IMR-90 (cell line): ENCODE results near the gene SLC25A21. TPM values are rescaled to one million over a fixed set of nuclear protein-coding genes. Genes with fewer than 3 reads are reported as not detected.

Experiments used
- ATAC-seq: fragments of 200-7000 bp; cut with Tn5 transposase; 2 replicates; pipeline ENCODE4 v1.9.1; 2020; ENCODE audit warnings: low read depth, mild to moderate bottlenecking, moderate library complexity
- BruUV-seq: library from RNA; stranded (reverse); fragments of 400-500 nt; replicated peaks from 2 replicates; lab custom pipeline; 2021; lab: Mats Ljungman, UMichigan
- CTCF ChIA-PET: fragments of 300-600 bp; formaldehyde crosslinking; extraction: SDS; loops from one replicate; lab custom pipeline; 2021; ENCODE audit warnings: antibody characterized with exemption; lab: Yijun Ruan, JAX
- POLR2A ChIA-PET: fragments of 300-600 bp; sonication (Branson Sonifier 250); formaldehyde crosslinking; loops from one replicate; lab custom pipeline; 2022; ENCODE audit warnings: antibody characterized with exemption; ENCODE audit not compliant: unreplicated experiment; lab: Charles Lee
- DNase-seq: peaks from one replicate; pipeline ENCODE4 v3.0.0; 2013
- H2AFZ ChIP-seq: replicated peaks from 2 replicates; pipeline ENCODE3; 2013; ENCODE audit warnings: low read length, mild to moderate bottlenecking; ENCODE audit not compliant: poor library complexity
- H2AK5ac ChIP-seq: 2 replicates; pipeline ENCODE4 v1.6.1; 2013; ENCODE audit warnings: low read depth, low read length, inconsistent platforms
- H2AK9ac ChIP-seq: replicated peaks from 2 replicates; pipeline ENCODE3; 2013; ENCODE audit warnings: mild to moderate bottlenecking, low read depth, low read length, moderate library complexity; ENCODE audit not compliant: poor library complexity
- H2BK120ac ChIP-seq: 2 replicates; pipeline ENCODE4 v1.6.1; 2013; ENCODE audit warnings: low read depth, low read length, inconsistent platforms
- H2BK15ac ChIP-seq: 3 replicates; pipeline ENCODE4 v1.6.1; 2013; ENCODE audit warnings: low read depth, low read length, inconsistent platforms
- H2BK20ac ChIP-seq: 2 replicates; pipeline ENCODE4 v1.6.1; 2013; ENCODE audit warnings: low read depth, mild to moderate bottlenecking, inconsistent platforms, low read length, moderate library complexity
- H2BK5ac ChIP-seq: 2 replicates; pipeline ENCODE4 v1.6.1; 2013; ENCODE audit warnings: mild to moderate bottlenecking, low read depth, low read length, inconsistent platforms; ENCODE audit not compliant: poor library complexity, severe bottlenecking
- H3K14ac ChIP-seq: replicated peaks from 2 replicates; pipeline ENCODE4 v1.6.1; 2013; ENCODE audit warnings: low read depth, low read length, inconsistent platforms
- H3K18ac ChIP-seq: 2 replicates; pipeline ENCODE4 v1.6.1; 2013; ENCODE audit warnings: low read depth, low read length, control low read depth
- H3K23ac ChIP-seq: 2 replicates; pipeline ENCODE4 v1.6.1; 2013; ENCODE audit warnings: low read depth, low read length, inconsistent platforms
- H3K27ac ChIP-seq: 2 replicates; pipeline ENCODE4 v1.5.1; 2013; ENCODE audit warnings: mild to moderate bottlenecking, control low read depth, low read length; ENCODE audit not compliant: insufficient read depth
- H3K27me3 ChIP-seq: 2 replicates; pipeline ENCODE4 v1.6.1; 2013; ENCODE audit warnings: low read length; ENCODE audit not compliant: control insufficient read depth, insufficient read depth
- H3K36me3 ChIP-seq: 2 replicates; pipeline ENCODE4 v1.6.1; 2013; ENCODE audit warnings: low read length, mixed read lengths; ENCODE audit not compliant: control insufficient read depth, insufficient read depth
- H3K4ac ChIP-seq: 2 replicates; pipeline ENCODE4 v1.6.1; 2013; ENCODE audit warnings: low read depth, low read length, inconsistent platforms
- H3K4me1 ChIP-seq: 2 replicates; pipeline ENCODE4 v1.6.1; 2013; ENCODE audit warnings: low read length, mixed read lengths; ENCODE audit not compliant: control insufficient read depth, insufficient read depth
- H3K4me2 ChIP-seq: 2 replicates; pipeline ENCODE4 v1.6.1; 2013; ENCODE audit warnings: low read depth, mild to moderate bottlenecking, control low read depth, low read length, moderate library complexity
- H3K4me3 ChIP-seq: 2 replicates; pipeline ENCODE4 v1.5.1; 2013; ENCODE audit warnings: low read depth, mild to moderate bottlenecking, control low read depth, low read length, moderate library complexity; ENCODE audit not compliant: insufficient read depth
- H3K56ac ChIP-seq: 2 replicates; pipeline ENCODE4 v1.6.1; 2013; ENCODE audit warnings: low read length, inconsistent platforms; ENCODE audit not compliant: insufficient read depth; ENCODE audit errors: extremely low read depth
- H3K79me1 ChIP-seq, 2 experiments: 2 replicates each; pipeline ENCODE4 v1.6.1; 2013; ENCODE audit warnings: low read length in 2 of 2, inconsistent platforms in 1 of 2, low read depth in 1 of 2
- H3K9ac ChIP-seq: 2 replicates; pipeline ENCODE4 v1.6.1; 2013; ENCODE audit warnings: low read depth, low read length, control low read depth
- H3K9me1 ChIP-seq: 2 replicates; pipeline ENCODE4 v1.6.1; 2013; ENCODE audit warnings: low read length, inconsistent platforms; ENCODE audit not compliant: insufficient read depth
- H3K9me3 ChIP-seq: 2 replicates; pipeline ENCODE4 v1.6.1; 2013; ENCODE audit warnings: low read length; ENCODE audit not compliant: control insufficient read depth, insufficient read depth
- H4K20me1 ChIP-seq: 2 replicates; pipeline ENCODE4 v1.6.1; 2013; ENCODE audit warnings: low read length, inconsistent platforms; ENCODE audit not compliant: insufficient read depth
- H4K5ac ChIP-seq: 2 replicates; pipeline ENCODE4 v1.6.1; 2013; ENCODE audit warnings: mild to moderate bottlenecking, low read depth, low read length, control low read depth
- H4K8ac ChIP-seq, 2 experiments: 2 replicates each; pipeline ENCODE4 v1.6.1; 2013; ENCODE audit warnings: low read depth in 2 of 2, low read length in 2 of 2, control low read depth in 1 of 2, inconsistent platforms in 1 of 2
- H4K91ac ChIP-seq: 2 replicates; pipeline ENCODE4 v1.6.1; 2013; ENCODE audit warnings: low read depth, low read length, inconsistent platforms; ENCODE audit not compliant: insufficient read depth
- CHD1 ChIP-seq: IDR thresholded peaks from 2 replicates; pipeline ENCODE4 v1.6.1; 2012; ENCODE audit warnings: low read depth, low read length, improper control_type of control experiment
- FOS ChIP-seq: fragments of 150-350 bp; IDR thresholded peaks from 2 replicates; pipeline ENCODE4 v1.6.1; 2016; ENCODE audit warnings: low read depth, low read length
- MAFK ChIP-seq: IDR thresholded peaks from 2 replicates; pipeline ENCODE4 v1.6.1; 2012; ENCODE audit warnings: low read depth, low read length, improper control_type of control experiment
- RAD21 ChIP-seq: IDR thresholded peaks from 2 replicates; pipeline ENCODE4 v1.6.1; 2012; ENCODE audit warnings: low read length, improper control_type of control experiment
- RCOR1 ChIP-seq: IDR thresholded peaks from 2 replicates; pipeline ENCODE4 v1.6.1; 2012; ENCODE audit warnings: mild to moderate bottlenecking, low read length, improper control_type of control experiment; ENCODE audit not compliant: insufficient replicate concordance
- RFX5 ChIP-seq: IDR thresholded peaks from 2 replicates; pipeline ENCODE4 v1.8.0; 2012; ENCODE audit warnings: low read depth, mild to moderate bottlenecking, low read length, moderate library complexity
- SMC3 ChIP-seq: fragments of 150-350 bp; IDR thresholded peaks from 2 replicates; pipeline ENCODE4 v1.6.1; 2016; ENCODE audit warnings: low read depth, mild to moderate bottlenecking, antibody characterized with exemption, low read length, moderate library complexity
- WGBS, 2 experiments: methylation state at CpG; one replicate each; pipeline versions ENCODE4 v1.1.5 to v1.1.7; 2013; ENCODE audit warnings: missing lambda C conversion rate in 2 of 2; ENCODE audit not compliant: insufficient read length in 1 of 2; ENCODE audit errors: extremely low coverage in 2 of 2; 5-methylcytosine and 5-hydroxymethylcytosine counted together
- dilution Hi-C: fragments of 300-500 bp; cut with HindIII; formaldehyde crosslinking; loops from one replicate; pipeline ENCODE4 v1.14.3; 2018; ENCODE audit warnings: low sequenced_read_pairs; ENCODE audit not compliant: unreplicated experiment
- in situ Hi-C: fragments of 300-500 bp; cut with MboI; formaldehyde crosslinking; loops from 3 replicates; pipeline ENCODE4 v1.14.3; 2019; ENCODE audit warnings: low sequenced_read_pairs, inconsistent platforms, mixed read lengths
- intact Hi-C: fragments of 100-400 bp; cut with micrococcal nuclease; formaldehyde crosslinking; loops from 2 replicates; pipeline ENCODE4 v1.10.0; 2022
- polyA plus RNA-seq, 3 experiments: library from polyadenylated mRNA; depleted of rRNA; stranded (reverse); fragments of >200 nt; gene quantifications; 2 replicates each; pipeline ENCODE4 v1.2.3, GENCODE V29; 2012; ENCODE audit warnings: low replicate concordance in 1 of 3
- total RNA-seq: library from RNA; depleted of rRNA; stranded (reverse); fragments of >200 nt; gene quantifications from 2 replicates; pipeline ENCODE4 v1.2.3, GENCODE V29; 2012
- TF ChIP-seq, protein P1 (sequence below): fragments of 150-350 bp; IDR thresholded peaks from 2 replicates; pipeline ENCODE4 v1.6.1; 2016; ENCODE audit warnings: low read depth, mild to moderate bottlenecking, low read length, moderate library complexity, borderline replicate concordance

SLC25A21 gene
- total and polyA plus RNA-seq, 2 of the 4 experiments (the other 2 are of a cell fraction) = 0.62 to 0.90 TPM

DNA sequence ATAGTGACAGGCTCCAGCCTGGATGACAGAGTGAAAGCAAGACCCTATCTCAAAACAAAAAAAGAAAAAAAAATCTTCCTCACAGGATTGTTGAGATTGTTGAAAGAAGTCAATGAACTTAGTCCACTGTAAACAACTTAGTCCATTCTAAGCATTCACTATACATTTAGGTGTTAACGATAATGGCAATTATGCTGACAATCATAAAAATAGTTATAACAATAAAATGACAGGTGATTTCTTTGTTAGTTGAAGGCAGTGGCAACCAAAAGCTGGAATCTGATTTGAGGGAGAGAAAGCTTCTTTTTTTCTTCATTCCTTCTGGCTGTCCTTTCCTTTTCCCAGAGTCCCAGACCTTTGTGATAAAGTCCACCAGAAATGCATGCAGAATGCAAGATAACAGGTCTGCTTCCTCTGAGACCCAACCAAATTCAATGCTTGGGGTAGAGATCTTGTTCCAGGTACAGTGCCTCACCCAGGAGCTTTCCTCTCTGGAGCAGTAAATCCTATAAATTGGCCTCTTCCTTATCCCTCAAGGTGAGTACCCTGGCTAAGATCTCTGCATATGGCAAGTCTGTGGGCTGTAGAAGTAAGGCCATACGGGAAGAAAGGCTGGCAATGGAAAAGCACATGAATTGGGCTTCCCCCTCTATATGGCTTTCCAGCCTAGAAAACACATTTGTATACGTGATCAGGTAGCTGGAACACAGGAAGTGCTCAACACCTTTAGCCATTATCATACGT lies 458.3 kb downstream of the SLC25A21 start:
- Histone ChIP-seq H4K5ac (no peak overlapping the region), H2BK20ac (no peak overlapping the region), H3K4me3 (no peak overlapping the region), H2AFZ (no peak overlapping the region), H2BK15ac (no peak overlapping the region), H3K9me1 (no peaks in the 10 kb centered on the region), H3K9me3 (no peaks in the 10 kb centered on the region), H3K4me1 (no peaks in the 10 kb centered on the region), H2BK5ac (no peak overlapping the region), H3K4me2 (no peak overlapping the region), H3K9ac (no peak overlapping the region), H3K27ac (no peak overlapping the region), H4K20me1 (no peaks in the 10 kb centered on the region), H3K18ac (no peak overlapping the region), H3K56ac (no peak overlapping the region), H3K14ac (no peak overlapping the region), H3K4ac (no peak overlapping the region), H3K23ac (no peak overlapping the region), H2BK120ac (no peak overlapping the region), H3K27me3 (no peaks in the 10 kb centered on the region), H2AK9ac (no peak overlapping the region), H4K8ac (no peak overlapping the region), H3K36me3 (no peaks in the 10 kb centered on the region), H3K79me1 (no peaks in the 10 kb centered on the region), H2AK5ac (no peak overlapping the region), H4K91ac (no peak overlapping the region)
- dilution Hi-C loops = no loop called here
- BruUV-seq = no TSS peak
- DNase-seq (no peak), ATAC-seq (no peak)
- in situ Hi-C loops = no loop called here
- ChIA-PET POLR2A (no interaction called here), CTCF (no interaction called here)
- WGBS, 2 experiments = no CpG with 5 or more reads among the region's 4 CpGs
- TF ChIP-seq MAFK (peak; percentile 41; the same call in 1 of the 2 replicates), SMC3 (no peak), RFX5 (no peak), RCOR1 (no peak), FOS (no peak), CHD1 (no peak), RAD21 (no peak)
- TF ChIP-seq, protein P1, sequence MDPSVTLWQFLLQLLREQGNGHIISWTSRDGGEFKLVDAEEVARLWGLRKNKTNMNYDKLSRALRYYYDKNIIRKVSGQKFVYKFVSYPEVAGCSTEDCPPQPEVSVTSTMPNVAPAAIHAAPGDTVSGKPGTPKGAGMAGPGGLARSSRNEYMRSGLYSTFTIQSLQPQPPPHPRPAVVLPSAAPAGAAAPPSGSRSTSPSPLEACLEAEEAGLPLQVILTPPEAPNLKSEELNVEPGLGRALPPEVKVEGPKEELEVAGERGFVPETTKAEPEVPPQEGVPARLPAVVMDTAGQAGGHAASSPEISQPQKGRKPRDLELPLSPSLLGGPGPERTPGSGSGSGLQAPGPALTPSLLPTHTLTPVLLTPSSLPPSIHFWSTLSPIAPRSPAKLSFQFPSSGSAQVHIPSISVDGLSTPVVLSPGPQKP = no peak
- intact Hi-C loops = no loop called here
